A549 (cell line): ENCODE data around the gene MYRIP.

Source experiments
- ATOH8 ChIP-seq: fragments of 250-450 bp; sonication (Bioruptor Pico); IDR thresholded peaks from 2 replicates; pipeline ENCODE4 v1.5.0; 2020; ENCODE audit warnings: low read depth, mild to moderate bottlenecking, moderate library complexity
- BHLHE40 ChIP-seq: IDR thresholded peaks from 2 replicates; pipeline ENCODE4 v1.6.1; 2012; ENCODE audit warnings: low read depth, low read length, inconsistent platforms
- CTCF ChIP-seq: fragments of >200 bp; sonication (Bioruptor Twin); formaldehyde crosslinking; IDR thresholded peaks from 3 replicates; pipeline ENCODE4 v1.5.1; 2016
- EP300 ChIP-seq, 2 experiments: fragments of >200 bp; sonication (Bioruptor Twin); formaldehyde crosslinking; IDR thresholded peaks; 2 replicates in 1 of 2; 3 replicates in 1 of 2; pipeline ENCODE4 v1.6.1; 2016 to 2017
- HEYL ChIP-seq: fragments of 250-450 bp; sonication (Bioruptor Pico); IDR thresholded peaks from 2 replicates; pipeline ENCODE4 v1.8.0; 2021; ENCODE audit warnings: mild to moderate bottlenecking, moderate library complexity
- JUN ChIP-seq, 2 experiments: fragments of >200 bp; sonication (Bioruptor Twin); formaldehyde crosslinking; IDR thresholded peaks; 2 replicates in 1 of 2; 3 replicates in 1 of 2; pipeline ENCODE4 v1.6.1; 2016 to 2017
- KDM1A ChIP-seq: fragments of 200-600 bp; sonication (generic); IDR thresholded peaks from 2 replicates; pipeline ENCODE4 v1.6.1; 2016; ENCODE audit warnings: low read depth, mild to moderate bottlenecking
- NFE2L2 ChIP-seq: fragments of 150-350 bp; conservative IDR thresholded peaks from 2 replicates; pipeline ENCODE4 v1.6.1; 2014; ENCODE audit warnings: low read length
- POLR2A ChIP-seq: IDR thresholded peaks from 2 replicates; pipeline ENCODE4 v1.6.1; 2012; ENCODE audit warnings: mild to moderate bottlenecking, low read length
- RAD21 ChIP-seq, 2 experiments: fragments of >200 bp in 1 of 2; sonication (Bioruptor Twin) in 1 of 2; formaldehyde crosslinking in 1 of 2; IDR thresholded peaks in 1 of 2; conservative IDR thresholded peaks in 1 of 2; 2 replicates in 1 of 2; 3 replicates in 1 of 2; pipeline ENCODE4 v1.6.1; 2012 to 2018; ENCODE audit warnings: inconsistent platforms in 1 of 2
- RCOR1 ChIP-seq: fragments of 150-350 bp; IDR thresholded peaks from 2 replicates; pipeline ENCODE4 v1.6.1; 2014; ENCODE audit warnings: antibody characterized with exemption, low read length, low read depth
- RFX5 ChIP-seq: fragments of 450-650 bp; IDR thresholded peaks from 2 replicates; pipeline ENCODE4 v1.7.1; 2014; ENCODE audit warnings: antibody characterized with exemption, mild to moderate bottlenecking, moderate library complexity

- TF ChIP-seq POLR2A (no peak), RCOR1 (no peak), EP300 (IDR thresholded peaks at IDR 0.05) (no peak), HEYL (CRISPR knock-in tag) (no peak), CTCF (no peak), KDM1A (no peak), ATOH8 (CRISPR knock-in tag) (no peak), BHLHE40 (no peak), RFX5 (no peak), JUN (IDR thresholded peaks at IDR 0.05) (no peak), RAD21 (conservative IDR thresholded peaks at IDR 0.05 in 1 of 2, IDR thresholded peaks at IDR 0.05 in 1 of 2) (no peak), NFE2L2 (no peak)
Measured at GRCh38 chr3:39905788-39906187, 96.4 kb downstream of the MYRIP start.
